Measurements from ENCODE around the gene UBALD2.

- no peak for TF ChIP-seq POLR2A (IDR thresholded peaks at IDR 0.05; ENCODE audit: low read depth, low read length)
- TF ChIP-seq CTCF (IDR thresholded peaks at IDR 0.05; ENCODE audit: extremely low read depth in 1 of 2, insufficient read depth in 1 of 2, low read depth in 1 of 2, low read length in 2 of 2): no peak
- TF ChIP-seq JUN (IDR thresholded peaks at IDR 0.05; ENCODE audit: borderline replicate concordance, insufficient read depth, insufficient read length, low read depth): no peak
- no peak for TF ChIP-seq MYC (IDR thresholded peaks at IDR 0.05; ENCODE audit: low read depth, low read length)
- no peak for TF ChIP-seq MAX (IDR thresholded peaks at IDR 0.05; ENCODE audit: insufficient read depth, insufficient read length)
These were observed 4.9 kb upstream of the UBALD2 start for GRCh38 chr17:76260220-76260619.

All from endothelial cell of umbilical vein (primary cell).